Measurements from ENCODE around the gene WDR62. TPM values are rescaled to one million over a fixed set of nuclear protein-coding genes. Genes with fewer than 3 reads are reported as not detected.

Gene WDR62
- total RNA-seq, 1 experiment from 2014 or later, result 14.0 TPM

GRCh38 chr19:36030264-36031148 is 24.2 kb upstream of the WDR62 start:
- Histone ChIP-seq H3K9me3 (ENCODE audit: insufficient read depth, low read depth) (no peaks in the 10 kb centered on the region), H4K20me1 (ENCODE audit: insufficient read depth) (no peaks in the 10 kb centered on the region), H3K4me1 (replicated peaks; ENCODE audit: insufficient read depth) (no peaks in the 10 kb centered on the region), H2AFZ (no peak overlapping the region), H3F3A (ENCODE audit: insufficient read depth, low read depth) (no peaks in the 10 kb centered on the region), H3K4me2 (no peak overlapping the region), H3K79me2 (ENCODE audit: low read depth) (no peaks in the 10 kb centered on the region), H3K27ac (no peak overlapping the region), H3K27me3 (ENCODE audit: insufficient read depth, low read depth) (no peaks in the 10 kb centered on the region), H3K4me3 (no peak overlapping the region), H3K9me2 (ENCODE audit: insufficient read depth) (no peaks in the 10 kb centered on the region), H3K36me3 (ENCODE audit: low read depth) (no peaks in the 10 kb centered on the region)
- DNase-seq, result no peak
- TF ChIP-seq EZH2 (IDR thresholded peaks at IDR 0.05; ENCODE audit: low read depth), result no peak
- TF ChIP-seq, protein P1, sequence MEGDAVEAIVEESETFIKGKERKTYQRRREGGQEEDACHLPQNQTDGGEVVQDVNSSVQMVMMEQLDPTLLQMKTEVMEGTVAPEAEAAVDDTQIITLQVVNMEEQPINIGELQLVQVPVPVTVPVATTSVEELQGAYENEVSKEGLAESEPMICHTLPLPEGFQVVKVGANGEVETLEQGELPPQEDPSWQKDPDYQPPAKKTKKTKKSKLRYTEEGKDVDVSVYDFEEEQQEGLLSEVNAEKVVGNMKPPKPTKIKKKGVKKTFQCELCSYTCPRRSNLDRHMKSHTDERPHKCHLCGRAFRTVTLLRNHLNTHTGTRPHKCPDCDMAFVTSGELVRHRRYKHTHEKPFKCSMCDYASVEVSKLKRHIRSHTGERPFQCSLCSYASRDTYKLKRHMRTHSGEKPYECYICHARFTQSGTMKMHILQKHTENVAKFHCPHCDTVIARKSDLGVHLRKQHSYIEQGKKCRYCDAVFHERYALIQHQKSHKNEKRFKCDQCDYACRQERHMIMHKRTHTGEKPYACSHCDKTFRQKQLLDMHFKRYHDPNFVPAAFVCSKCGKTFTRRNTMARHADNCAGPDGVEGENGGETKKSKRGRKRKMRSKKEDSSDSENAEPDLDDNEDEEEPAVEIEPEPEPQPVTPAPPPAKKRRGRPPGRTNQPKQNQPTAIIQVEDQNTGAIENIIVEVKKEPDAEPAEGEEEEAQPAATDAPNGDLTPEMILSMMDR (conservative IDR thresholded peaks at IDR 0.05), result no peak
- no TSS peak for BruUV-seq (replicated peaks)
- intact Hi-C loops (cut with micrococcal nuclease; ENCODE audit: unreplicated experiment), result no loop called here
- CTCF ChIA-PET, result interaction anchor here (0.7 kb wide), 1 partner anchor 164 kb away, joined by 7 read pairs; no protein-coding TSS in a partner anchor
- POLR2A ChIA-PET (ENCODE audit: unreplicated experiment), result interaction anchor here (0.6 kb wide), 1 partner anchor 581 kb away, joined by 3 read pairs; no protein-coding TSS in a partner anchor

DNA sequence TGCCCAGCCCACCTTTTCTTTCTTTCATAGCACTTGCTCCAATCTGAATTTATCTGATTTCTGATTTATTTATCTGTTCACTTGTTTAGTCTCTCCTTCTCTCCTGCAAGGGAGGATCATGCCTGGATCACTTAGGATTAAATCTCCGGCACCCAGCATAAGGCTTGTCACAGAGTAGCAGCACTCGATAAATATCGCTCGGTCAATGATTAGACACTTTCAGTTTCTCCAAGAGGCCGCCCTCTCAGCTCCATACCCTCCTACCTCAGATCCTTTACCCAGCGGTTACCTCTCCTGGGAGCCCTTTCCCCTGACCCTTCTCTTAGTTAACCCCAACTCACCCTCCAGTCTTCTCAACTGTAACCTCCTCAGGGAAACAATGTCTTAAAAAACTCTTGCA is 23.4 kb upstream of the WDR62 start:
- CTCF ChIA-PET, result no interaction called here
- Histone ChIP-seq H3K79me2 (ENCODE audit: low read depth) (no peaks in the 10 kb centered on the region), H3F3A (ENCODE audit: insufficient read depth, low read depth) (no peaks in the 10 kb centered on the region), H3K36me3 (ENCODE audit: low read depth) (no peaks in the 10 kb centered on the region), H4K20me1 (ENCODE audit: insufficient read depth) (no peaks in the 10 kb centered on the region), H3K9me2 (ENCODE audit: insufficient read depth) (no peaks in the 10 kb centered on the region), H3K4me3 (no peak overlapping the region), H2AFZ (no peak overlapping the region), H3K4me2 (no peak overlapping the region), H3K9me3 (ENCODE audit: insufficient read depth, low read depth) (no peaks in the 10 kb centered on the region), H3K4me1 (replicated peaks; ENCODE audit: insufficient read depth) (no peaks in the 10 kb centered on the region), H3K27me3 (ENCODE audit: insufficient read depth, low read depth) (no peaks in the 10 kb centered on the region), H3K27ac (no peak overlapping the region)
- no TSS peak for BruUV-seq (replicated peaks)
- intact Hi-C loops (cut with micrococcal nuclease; ENCODE audit: unreplicated experiment), result no loop called here
- no peak for DNase-seq
- TF ChIP-seq EZH2 (IDR thresholded peaks at IDR 0.05; ENCODE audit: low read depth), result no peak
- TF ChIP-seq, protein P1 (conservative IDR thresholded peaks at IDR 0.05), result no peak
- POLR2A ChIA-PET (ENCODE audit: unreplicated experiment), result no interaction called here

DNA sequence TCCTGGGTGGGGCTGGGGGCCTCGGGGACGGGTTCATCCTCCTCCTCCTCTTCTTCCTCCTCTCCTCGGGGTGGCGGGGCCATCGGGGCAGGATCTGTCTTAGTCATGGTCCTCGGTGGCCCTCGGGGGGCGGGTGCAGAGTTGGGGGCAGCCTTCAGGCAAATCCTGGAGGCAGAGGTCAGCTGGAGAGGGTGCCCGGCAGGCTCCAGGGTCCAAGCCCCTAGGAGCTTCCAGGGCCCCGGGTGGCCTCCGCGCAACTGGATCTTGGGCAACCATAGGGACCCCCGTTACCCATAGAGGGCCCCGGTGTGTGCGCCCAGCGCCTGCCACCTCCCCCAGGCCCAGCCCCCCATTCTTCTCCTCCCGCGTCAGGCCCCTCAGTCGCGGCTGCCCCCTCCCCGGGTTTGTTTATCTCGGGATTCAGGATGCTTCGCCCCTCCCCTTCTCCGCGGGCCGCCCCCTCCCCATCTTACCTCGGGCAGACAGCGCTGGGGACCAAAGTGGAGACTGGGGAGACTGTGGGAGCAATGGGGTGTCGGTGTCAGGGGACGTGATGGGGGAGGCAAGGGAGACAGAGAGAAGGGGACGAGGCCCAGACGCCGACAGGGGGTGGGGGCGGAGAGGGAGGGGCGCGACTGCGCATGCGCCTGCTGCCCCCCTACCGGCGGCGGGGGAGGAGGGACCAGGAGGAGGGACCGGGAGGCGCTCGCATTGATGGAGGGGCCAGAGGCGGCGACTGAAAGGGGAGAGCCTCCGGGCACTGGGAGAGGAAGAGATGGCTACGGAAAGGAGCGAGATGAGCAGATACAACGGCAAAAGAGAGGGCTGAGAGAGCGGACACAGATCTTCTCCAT is 22.2 kb upstream of the WDR62 start, which contains the start of gene CLIP3:
Gene CLIP3 (minus strand): TSS at position 623 of the 854 bp plus-strand sequence. CDS start 516 bp downstream, at position 107.
- no peaks in the 10 kb centered on the region for H3K36me3 ChIP-seq (ENCODE audit: low read depth)
- no peak within 1 kb of the TSS for H3K27ac ChIP-seq
- no peaks in the 10 kb centered on the region for H3K9me2 ChIP-seq (ENCODE audit: insufficient read depth)
- TF ChIP-seq, protein P1 (conservative IDR thresholded peaks at IDR 0.05), result no peak
- no peak for TF ChIP-seq EZH2 (IDR thresholded peaks at IDR 0.05; ENCODE audit: low read depth)
- H3K9me3 ChIP-seq (ENCODE audit: insufficient read depth, low read depth), result no peaks in the 10 kb centered on the region
- no peaks in the 10 kb centered on the region for H3F3A ChIP-seq (ENCODE audit: insufficient read depth, low read depth)
- intact Hi-C loops (cut with micrococcal nuclease; ENCODE audit: unreplicated experiment), result no loop called here
- no peak within 1 kb of the TSS for H3K4me3 ChIP-seq
- BruUV-seq (replicated peaks), result no TSS peak
- CTCF ChIA-PET, result no interaction called here
- H3K4me2 ChIP-seq, result no peak within 1 kb of the TSS
- H2AFZ ChIP-seq, result no peak within 1 kb of the TSS
- POLR2A ChIA-PET (ENCODE audit: unreplicated experiment), result no interaction called here
- DNase-seq, result no peak
- no peaks in the 10 kb centered on the region for H4K20me1 ChIP-seq (ENCODE audit: insufficient read depth)
- no peaks in the 10 kb centered on the region for H3K27me3 ChIP-seq (ENCODE audit: insufficient read depth, low read depth)
- H3K79me2 ChIP-seq (ENCODE audit: low read depth), result no peaks in the 10 kb centered on the region
- no peaks in the 10 kb centered on the region for H3K4me1 ChIP-seq (replicated peaks; ENCODE audit: insufficient read depth)

All from PC-9 (cell line).